ENCODE data around the gene TLK1. TPM values are rescaled to one million over a fixed set of nuclear protein-coding genes. Genes with fewer than 3 reads are reported as not detected.

Gene TLK1
- polyA plus RNA-seq, 1 experiment, result 28.3 TPM

DNA sequence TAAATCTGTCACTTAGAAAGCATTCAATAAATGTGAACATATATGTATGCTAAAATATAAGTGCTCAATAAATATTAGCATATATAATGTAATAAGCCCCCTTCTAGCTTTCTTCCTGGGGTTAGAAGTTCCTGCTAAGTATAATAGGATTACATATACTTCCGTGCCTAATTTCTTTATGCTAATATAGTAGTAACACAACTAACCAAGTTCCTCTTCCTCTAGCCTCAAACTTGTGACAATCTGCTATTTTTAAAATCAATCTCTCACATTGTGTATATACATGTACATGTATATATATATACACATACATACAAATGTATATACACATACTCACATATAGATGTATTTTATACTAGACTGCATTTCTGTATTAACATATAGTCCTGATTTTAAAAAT lies 32.2 kb downstream of the TLK1 start:
- ChIA-PET POLR2A (no interaction called here), CTCF (no interaction called here)
- DNase-seq (ENCODE audit: low read depth, low spot score), result no peak
- H3K27ac ChIP-seq (ENCODE audit: low read depth, low read length), result no peak overlapping the region
- TF ChIP-seq, protein P1, sequence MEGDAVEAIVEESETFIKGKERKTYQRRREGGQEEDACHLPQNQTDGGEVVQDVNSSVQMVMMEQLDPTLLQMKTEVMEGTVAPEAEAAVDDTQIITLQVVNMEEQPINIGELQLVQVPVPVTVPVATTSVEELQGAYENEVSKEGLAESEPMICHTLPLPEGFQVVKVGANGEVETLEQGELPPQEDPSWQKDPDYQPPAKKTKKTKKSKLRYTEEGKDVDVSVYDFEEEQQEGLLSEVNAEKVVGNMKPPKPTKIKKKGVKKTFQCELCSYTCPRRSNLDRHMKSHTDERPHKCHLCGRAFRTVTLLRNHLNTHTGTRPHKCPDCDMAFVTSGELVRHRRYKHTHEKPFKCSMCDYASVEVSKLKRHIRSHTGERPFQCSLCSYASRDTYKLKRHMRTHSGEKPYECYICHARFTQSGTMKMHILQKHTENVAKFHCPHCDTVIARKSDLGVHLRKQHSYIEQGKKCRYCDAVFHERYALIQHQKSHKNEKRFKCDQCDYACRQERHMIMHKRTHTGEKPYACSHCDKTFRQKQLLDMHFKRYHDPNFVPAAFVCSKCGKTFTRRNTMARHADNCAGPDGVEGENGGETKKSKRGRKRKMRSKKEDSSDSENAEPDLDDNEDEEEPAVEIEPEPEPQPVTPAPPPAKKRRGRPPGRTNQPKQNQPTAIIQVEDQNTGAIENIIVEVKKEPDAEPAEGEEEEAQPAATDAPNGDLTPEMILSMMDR (IDR thresholded peaks at IDR 0.05; ENCODE audit: low read depth, low read length), result no peak
- no peak overlapping the region for H3K4me3 ChIP-seq (ENCODE audit: low read depth, low read length)
- no peaks in the 10 kb centered on the region for H3K27me3 ChIP-seq (ENCODE audit: control insufficient read depth, insufficient read depth, low read length)
- no peaks in the 10 kb centered on the region for H3K9me3 ChIP-seq (ENCODE audit: control insufficient read depth, insufficient read depth, low read length)

- no peak overlapping the region for H3K27ac ChIP-seq (ENCODE audit: low read depth, low read length)
- no peak for DNase-seq (ENCODE audit: low read depth, low spot score)
- H3K27me3 ChIP-seq (ENCODE audit: control insufficient read depth, insufficient read depth, low read length), result no peaks in the 10 kb centered on the region
- TF ChIP-seq, protein P1 (IDR thresholded peaks at IDR 0.05; ENCODE audit: low read depth, low read length), result no peak
- POLR2A ChIA-PET, result no interaction called here
- CTCF ChIA-PET, result interaction anchor here (1.0 to 1.7 kb wide), 5 partner anchors 8 to 292 kb away, joined by 3 to 7 read pairs (median 3); partner anchors contain the start of gene GORASP2
- H3K9me3 ChIP-seq (ENCODE audit: control insufficient read depth, insufficient read depth, low read length), result no peaks in the 10 kb centered on the region
- no peak overlapping the region for H3K4me3 ChIP-seq (ENCODE audit: low read depth, low read length)
Measured at GRCh38 chr2:171124541-171124940, 36.2 kb downstream of the TLK1 start.

DNA sequence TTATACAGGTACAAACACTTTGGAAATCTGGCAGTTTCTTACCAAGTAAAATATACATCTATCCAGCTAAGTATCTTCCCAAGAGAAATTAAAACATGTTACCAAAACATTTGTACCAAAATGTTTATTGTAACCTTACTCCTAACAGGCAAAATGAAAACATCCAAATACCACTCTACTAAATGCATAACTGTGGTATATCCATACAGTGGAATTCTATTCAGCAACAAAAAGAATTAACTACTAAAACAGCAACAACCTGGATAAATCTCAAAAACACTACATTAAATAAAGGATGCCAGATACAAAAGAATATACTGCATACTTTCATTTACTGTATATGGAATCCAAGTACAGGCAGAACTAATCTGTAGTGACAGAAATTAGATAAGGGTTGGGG lies 51.1 kb downstream of the TLK1 start:
- no peak for DNase-seq (ENCODE audit: low read depth, low spot score)
- ChIA-PET POLR2A (no interaction called here), CTCF (interaction anchor here (1.0 to 2.4 kb wide), 2 partner anchors 22 to 307 kb away, joined by 3 to 14 read pairs; no protein-coding TSS in a partner anchor)
- Histone ChIP-seq H3K27me3 (ENCODE audit: control insufficient read depth, insufficient read depth, low read length) (no peaks in the 10 kb centered on the region), H3K4me3 (ENCODE audit: low read depth, low read length) (no peak overlapping the region), H3K9me3 (ENCODE audit: control insufficient read depth, insufficient read depth, low read length) (peaks cover 4% of the 10 kb centered on the region; the same call in 1 of the 2 replicates), H3K27ac (ENCODE audit: low read depth, low read length) (no peak overlapping the region)
- TF ChIP-seq, protein P1 (IDR thresholded peaks at IDR 0.05; ENCODE audit: low read depth, low read length), result no peak

- peaks cover 4% of the 10 kb centered on the region; the same call in 1 of the 2 replicates for H3K9me3 ChIP-seq (ENCODE audit: control insufficient read depth, insufficient read depth, low read length)
- no peak overlapping the region for H3K27ac ChIP-seq (ENCODE audit: low read depth, low read length)
- H3K27me3 ChIP-seq (ENCODE audit: control insufficient read depth, insufficient read depth, low read length), result no peaks in the 10 kb centered on the region
- CTCF ChIA-PET, result interaction anchor here (1.0 to 2.4 kb wide), 2 partner anchors 22 to 307 kb away, joined by 3 to 14 read pairs; no protein-coding TSS in a partner anchor
- no peak overlapping the region for H3K4me3 ChIP-seq (ENCODE audit: low read depth, low read length)
- DNase-seq (ENCODE audit: low read depth, low spot score), result no peak
- TF ChIP-seq, protein P1 (IDR thresholded peaks at IDR 0.05; ENCODE audit: low read depth, low read length), result no peak
- POLR2A ChIA-PET, result no interaction called here
Measured at GRCh38 chr2:171109020-171109419, 51.7 kb downstream of the TLK1 start.

DNA sequence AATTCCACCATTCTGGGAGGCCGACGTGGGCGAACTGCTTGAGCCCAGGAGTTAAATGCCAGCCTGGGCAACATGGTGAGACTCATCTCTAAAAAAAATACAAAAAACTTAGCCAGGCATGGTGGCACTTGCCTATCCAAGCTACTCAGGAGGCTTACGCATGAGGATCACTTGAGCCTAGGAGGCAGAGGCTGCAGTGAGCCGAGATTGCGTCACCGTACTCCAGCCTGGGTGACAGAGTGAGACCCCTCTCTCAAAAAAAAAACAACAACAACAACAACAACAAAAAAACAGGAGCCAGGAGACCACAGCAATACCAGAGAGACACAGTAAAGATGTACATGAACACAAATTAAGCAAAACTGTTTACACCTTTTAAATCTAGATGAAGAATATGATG lies 52.9 kb downstream of the TLK1 start:
- TF ChIP-seq, protein P1 (IDR thresholded peaks at IDR 0.05; ENCODE audit: low read depth, low read length), result no peak
- H3K27me3 ChIP-seq (ENCODE audit: control insufficient read depth, insufficient read depth, low read length), result no peaks in the 10 kb centered on the region
- POLR2A ChIA-PET, result no interaction called here
- H3K4me3 ChIP-seq (ENCODE audit: low read depth, low read length), result no peak overlapping the region
- H3K27ac ChIP-seq (ENCODE audit: low read depth, low read length), result no peak overlapping the region
- peaks cover 4% of the 10 kb centered on the region; the same call in 1 of the 2 replicates for H3K9me3 ChIP-seq (ENCODE audit: control insufficient read depth, insufficient read depth, low read length)
- CTCF ChIA-PET, result interaction anchor here (2.4 kb wide), 1 partner anchor 21 kb away, joined by 14 read pairs; no protein-coding TSS in a partner anchor
- no peak for DNase-seq (ENCODE audit: low read depth, low spot score)

Measured in AG04450 (cell line).